GM19438 (cell line): Measurements from ENCODE around the gene RAD51B.

ENCODE experiments used
- ATAC-seq: cut with Tn5 transposase; IDR thresholded peaks from one replicate; pipeline ENCODE4 v1.9.1; 2021; ENCODE audit warnings: low read depth; ENCODE audit not compliant: unreplicated experiment

The RAD51B gene

GRCh38 chr14:68386950-68387779, 567.6 kb downstream of the RAD51B start:
- no peak for ATAC-seq

GRCh38 chr14:68389943-68390342, 570.4 kb downstream of the RAD51B start:
- no peak for ATAC-seq

- ATAC-seq = no peak
These were observed 571.2 kb downstream of the RAD51B start for GRCh38 chr14:68390741-68391140.

- no peak for ATAC-seq
These were observed 571.9 kb downstream of the RAD51B start for GRCh38 chr14:68391311-68392014.

- no peak for ATAC-seq
These were observed 573.0 kb downstream of the RAD51B start for GRCh38 chr14:68392393-68393141.

- no peak for ATAC-seq
These were observed 573.7 kb downstream of the RAD51B start for GRCh38 chr14:68393259-68393658.

GRCh38 chr14:68394118-68394763, 574.7 kb downstream of the RAD51B start:
- ATAC-seq = no peak

- no peak for ATAC-seq
These were observed 575.2 kb downstream of the RAD51B start for GRCh38 chr14:68394764-68395143.

GRCh38 chr14:68395604-68396003, 576.0 kb downstream of the RAD51B start:
- no peak for ATAC-seq

- no peak for ATAC-seq
These were observed 576.9 kb downstream of the RAD51B start for GRCh38 chr14:68396461-68396860.

- no peak for ATAC-seq
These were observed 577.8 kb downstream of the RAD51B start for GRCh38 chr14:68397371-68397811.

GRCh38 chr14:68397822-68398221, 578.2 kb downstream of the RAD51B start:
- ATAC-seq = no peak

GRCh38 chr14:68398370-68398769, 578.8 kb downstream of the RAD51B start:
- no peak for ATAC-seq

GRCh38 chr14:68399971-68400370, 580.4 kb downstream of the RAD51B start:
- no peak for ATAC-seq

GRCh38 chr14:68401317-68401716, 581.7 kb downstream of the RAD51B start:
- ATAC-seq = peak; percentile 6

- ATAC-seq = peak; percentile 82
These were observed 582.3 kb downstream of the RAD51B start for GRCh38 chr14:68401855-68402254.

GRCh38 chr14:68402525-68403101, 583.0 kb downstream of the RAD51B start:
- no peak for ATAC-seq

GRCh38 chr14:68403191-68404145, 583.9 kb downstream of the RAD51B start:
- ATAC-seq = no peak

- no peak for ATAC-seq
These were observed 584.6 kb downstream of the RAD51B start for GRCh38 chr14:68404146-68404527.
